Stomach (tissue), 9 donors: Measurements from ENCODE around the gene GFY. TPM values are rescaled to one million over a fixed set of nuclear protein-coding genes. Genes with fewer than 3 reads are reported as not detected.

ENCODE experiments used
- DNase-seq, 2 donors: peaks; one replicate each; pipeline versions ENCODE4 v3.0.0 to v3.0.0-alpha.2; 2013 to 2019
- H3K27ac ChIP-seq, 5 donors: fragments of 200-600 bp in 4 of 5; sonication (generic) in 4 of 5; one replicate each; pipeline ENCODE4 v1.5.1; 2013 to 2019; ENCODE audit warnings: mild to moderate bottlenecking in 1 of 5, moderate library complexity in 1 of 5
- H3K27me3 ChIP-seq, 3 donors: fragments of 200-600 bp; sonication (generic); one replicate each; pipeline ENCODE4 v1.5.1; 2017 to 2019; ENCODE audit warnings: mixed run types in 1 of 3
- H3K36me3 ChIP-seq, 4 donors: fragments of 200-600 bp; sonication (generic); 1 replicate in 3 of 4; 2 replicates in 1 of 4; pipeline ENCODE4 v1.5.1; 2016 to 2019
- H3K4me1 ChIP-seq, 4 donors: fragments of 200-600 bp; sonication (generic); one replicate each; pipeline ENCODE4 v1.5.1; 2016 to 2019
- H3K4me3 ChIP-seq, 4 donors: fragments of 200-600 bp; sonication (generic) in 3 of 4; one replicate each; pipeline ENCODE4 v1.5.1; 2016 to 2019; ENCODE audit warnings: mild to moderate bottlenecking in 1 of 4
- H3K9me3 ChIP-seq, 4 donors: fragments of 200-600 bp; sonication (generic); one replicate each; pipeline ENCODE4 v1.5.1; 2016 to 2019
- CTCF ChIP-seq, 7 experiments: fragments of 450-650 bp in 4 of 7; fragments of 200-600 bp in 3 of 7; sonication (generic) in 3 of 7; IDR thresholded peaks; one replicate each; pipeline ENCODE4 v1.5.1; 2016 to 2019; ENCODE audit warnings: antibody characterized with exemption in 7 of 7, control low read depth in 2 of 7, mild to moderate bottlenecking in 1 of 7
- EP300 ChIP-seq: sonication (generic); formaldehyde crosslinking; IDR thresholded peaks from one replicate; pipeline ENCODE4 v1.6.1; 2017; ENCODE audit warnings: antibody characterized with exemption
- POLR2A ChIP-seq, 4 donors: fragments of 450-650 bp; IDR thresholded peaks; one replicate each; pipeline ENCODE4 v1.6.1; 2016; ENCODE audit warnings: antibody characterized with exemption in 4 of 4, control low read depth in 2 of 4, mild to moderate bottlenecking in 1 of 4, moderate library complexity in 1 of 4
- POLR2AphosphoS5 ChIP-seq, 3 donors: sonication (generic); formaldehyde crosslinking; IDR thresholded peaks; one replicate each; pipeline ENCODE4 v1.6.1; 2016; ENCODE audit warnings: antibody characterized with exemption in 3 of 3
- WGBS, 5 donors: extraction: QIAGEN DNeasy Blood & Tissue Kit in 3 of 5; methylation state at CpG; one replicate each; pipeline versions ENCODE4 v1.1.5 to v1.1.7; 2013 to 2018; 5-methylcytosine and 5-hydroxymethylcytosine counted together
- intact Hi-C: fragments of 100-400 bp; cut with DNase I; formaldehyde crosslinking; loops from one replicate; pipeline ENCODE4 v1.15.1; 2023; ENCODE audit warnings: low total_unique reads
- polyA plus RNA-seq, 3 donors: library from polyadenylated mRNA; stranded (reverse); fragments of 200-250 nt; gene quantifications; one replicate each; pipeline ENCODE4 v1.2.3, GENCODE V29; 2013
- total RNA-seq, 5 donors: library from RNA; depleted of rRNA; stranded (reverse); fragments of >200 nt; gene quantifications; one replicate each; pipeline versions ENCODE4 v1.1.0 to v1.2.3, GENCODE V29; 2014 to 2016
- donor health status: healthy with polysubstance abuse.
- donor health status: Bipolar disorder and iron deficiency.
- donor health status: healthy.

Gene GFY
- total and polyA plus RNA-seq, 8 donors: not detected

- H3K27ac ChIP-seq: no peak overlapping the region
- H3K36me3 ChIP-seq: peaks cover 16 to 82% (median 68%) of the 10 kb centered on the region in 4 donors
- no peak for TF ChIP-seq CTCF (IDR thresholded peaks at IDR 0.05)
- no peak for TF ChIP-seq POLR2A (IDR thresholded peaks at IDR 0.05)
- TF ChIP-seq EP300: no peak
- TF ChIP-seq POLR2AphosphoS5 (IDR thresholded peaks at IDR 0.05): no peak
- WGBS, 5 donors: 83 to 89% (median 87%) methylated on average over 12 of the region's 12 CpGs
- DNase-seq: no peak
- no peaks in the 10 kb centered on the region for H3K27me3 ChIP-seq
- H3K4me1 ChIP-seq: peaks cover 0 to 15% (median 4%) of the 10 kb centered on the region in 4 donors
- intact Hi-C loops: no loop called here
- no peaks in the 10 kb centered on the region for H3K9me3 ChIP-seq
- H3K4me3 ChIP-seq: no peak overlapping the region
Measured at GRCh38 chr19:49462492-49462891, 37.3 kb downstream of the GFY start.

- no peak for DNase-seq
- Histone ChIP-seq H3K9me3 (no peaks in the 10 kb centered on the region), H3K27ac (no peak overlapping the region), H3K27me3 (no peaks in the 10 kb centered on the region), H3K36me3 (peaks cover 16 to 81% (median 74%) of the 10 kb centered on the region in 4 donors), H3K4me1 (peaks cover 0 to 12% (median 9%) of the 10 kb centered on the region in 4 donors), H3K4me3 (no peak overlapping the region)
- intact Hi-C loops: no loop called here
- WGBS, 5 donors: 88 to 94% (median 92%) methylated on average over 37 to 39 of the region's 39 CpGs
- no peak for TF ChIP-seq POLR2AphosphoS5 (IDR thresholded peaks at IDR 0.05)
- TF ChIP-seq CTCF (IDR thresholded peaks at IDR 0.05): no peak
Measured at GRCh38 chr19:49463960-49464740, 39.0 kb downstream of the GFY start.

GRCh38 chr19:49465371-49465770, 40.2 kb downstream of the GFY start:
- peaks cover 0 to 21% (median 10%) of the 10 kb centered on the region in 4 donors for H3K4me1 ChIP-seq
- 88 to 100% (median 92%) methylated on average over 2 to 3 of the region's 3 CpGs for WGBS, 5 donors
- H3K4me3 ChIP-seq: no peak overlapping the region
- H3K9me3 ChIP-seq: no peaks in the 10 kb centered on the region
- H3K36me3 ChIP-seq: peaks cover 10 to 80% (median 69%) of the 10 kb centered on the region in 4 donors
- H3K27ac ChIP-seq: no peak overlapping the region
- DNase-seq: no peak
- intact Hi-C loops: no loop called here
- TF ChIP-seq POLR2A (IDR thresholded peaks at IDR 0.05) (no peak), POLR2AphosphoS5 (IDR thresholded peaks at IDR 0.05) (no peak), CTCF (IDR thresholded peaks at IDR 0.05) (no peak), EP300 (no peak)
- no peaks in the 10 kb centered on the region for H3K27me3 ChIP-seq

- Histone ChIP-seq H3K4me3 (no peak overlapping the region), H3K9me3 (no peaks in the 10 kb centered on the region), H3K4me1 (peaks cover 0 to 26% (median 15%) of the 10 kb centered on the region in 4 donors), H3K36me3 (peaks cover 10 to 64% (median 51%) of the 10 kb centered on the region in 4 donors), H3K27me3 (no peaks in the 10 kb centered on the region), H3K27ac (peak overlapping the region; percentile 1 to 74 (median 69))
- 76 to 87% (median 86%) methylated on average over 10 to 19 of the region's 19 CpGs for WGBS, 5 donors
- DNase-seq: peak in 1 of 2 donors; percentile 46
- TF ChIP-seq POLR2AphosphoS5 (IDR thresholded peaks at IDR 0.05): no peak
- TF ChIP-seq EP300: no peak
- TF ChIP-seq POLR2A (IDR thresholded peaks at IDR 0.05): no peak
- TF ChIP-seq CTCF (IDR thresholded peaks at IDR 0.05): no peak
- intact Hi-C loops: no loop called here
Measured at GRCh38 chr19:49468199-49468598, 43.0 kb downstream of the GFY start.
